Naive thymus-derived CD4-positive, alpha-beta T cell (primary cell): ENCODE measurements around the gene LGALS9B. TPM values are rescaled to one million over a fixed set of nuclear protein-coding genes. Genes with fewer than 3 reads are reported as not detected.
"Not testable (repeated sequence)": the region's sequence is repeated elsewhere in the genome, so short reads cannot be mapped to it uniquely, and the experiment has no call there.

Experiments
- ATAC-seq: fragments of 150-1000 bp; cut with Tn5 transposase; 2 replicates; pipeline ENCODE4 v1.10.0; 2021; ENCODE audit warnings: mild to moderate bottlenecking, moderate library complexity
- CTCF ChIA-PET: fragments of 350-600 bp; sonication (Branson Sonifier 250); formaldehyde crosslinking; loops from one replicate; lab custom pipeline; 2021; ENCODE audit warnings: antibody characterized with exemption; lab: Charles Lee
- POLR2A ChIA-PET: fragments of 350-600 bp; sonication (Branson Sonifier 250); formaldehyde crosslinking; loops from one replicate; lab custom pipeline; 2021; ENCODE audit warnings: antibody characterized with exemption, inconsistent platforms; lab: Charles Lee
- DNase-seq, 9 donors: peaks; one replicate each; pipeline versions ENCODE4 v3.0.0 to v3.0.0-alpha.2; 2020 to 2022; ENCODE audit warnings: mixed read lengths in 1 of 9
- H3K27ac ChIP-seq: one replicate; pipeline ENCODE4 v1.7.0; 2013; ENCODE audit warnings: mild to moderate bottlenecking, low read depth, low read length, moderate library complexity
- H3K27me3 ChIP-seq, 2 donors: one replicate each; pipeline ENCODE4 v1.7.0; 2013; ENCODE audit warnings: low read length in 2 of 2, mild to moderate bottlenecking in 2 of 2, moderate library complexity in 2 of 2; ENCODE audit not compliant: control insufficient read depth in 2 of 2, insufficient read depth in 2 of 2
- H3K36me3 ChIP-seq, 3 experiments: 1 replicate in 2 of 3; 2 replicates in 1 of 3; pipeline ENCODE4 v1.7.0; 2013; ENCODE audit warnings: low read length in 3 of 3, mild to moderate bottlenecking in 3 of 3, moderate library complexity in 1 of 3; ENCODE audit not compliant: insufficient read depth in 3 of 3, control insufficient read depth in 2 of 3
- H3K4me1 ChIP-seq, 2 donors: one replicate each; pipeline ENCODE4 v1.7.0; 2013; ENCODE audit warnings: low read length in 2 of 2, mild to moderate bottlenecking in 2 of 2, moderate library complexity in 1 of 2; ENCODE audit not compliant: control insufficient read depth in 2 of 2, insufficient read depth in 2 of 2
- H3K4me3 ChIP-seq: 2 replicates; pipeline ENCODE4 v1.7.0; 2013; ENCODE audit warnings: mild to moderate bottlenecking, low read length
- H3K9me3 ChIP-seq, 3 experiments: 1 replicate in 2 of 3; 2 replicates in 1 of 3; pipeline ENCODE4 v1.7.0; 2013; ENCODE audit warnings: low read length in 3 of 3; ENCODE audit not compliant: control insufficient read depth in 2 of 3
- H3K27ac Mint-ChIP-seq, 9 donors: one replicate each; pipeline ENCODE4 v1.8.0; 2020 to 2022; ENCODE audit warnings: mixed read lengths in 9 of 9, mild to moderate bottlenecking in 8 of 9, moderate library complexity in 5 of 9, inconsistent platforms in 2 of 9
- H3K27me3 Mint-ChIP-seq, 5 donors: one replicate each; pipeline ENCODE4 v1.8.0; 2021 to 2022; ENCODE audit warnings: mixed read lengths in 5 of 5, mild to moderate bottlenecking in 1 of 5
- H3K36me3 Mint-ChIP-seq, 5 donors: one replicate each; pipeline ENCODE4 v1.8.0; 2020 to 2022; ENCODE audit warnings: mixed read lengths in 5 of 5, mild to moderate bottlenecking in 3 of 5, inconsistent platforms in 1 of 5
- H3K4me1 Mint-ChIP-seq, 7 donors: one replicate each; pipeline ENCODE4 v1.8.0; 2020 to 2022; ENCODE audit warnings: mixed read lengths in 7 of 7, mild to moderate bottlenecking in 3 of 7, inconsistent platforms in 1 of 7
- H3K4me3 Mint-ChIP-seq, 10 donors: one replicate each; pipeline ENCODE4 v1.8.0; 2020 to 2022; ENCODE audit warnings: mild to moderate bottlenecking in 10 of 10, mixed read lengths in 10 of 10, moderate library complexity in 6 of 10, inconsistent platforms in 2 of 10
- H3K9me3 Mint-ChIP-seq, 11 donors: one replicate each; pipeline ENCODE4 v1.8.0; 2020 to 2022; ENCODE audit warnings: mixed read lengths in 11 of 11, mild to moderate bottlenecking in 4 of 11, inconsistent platforms in 1 of 11, moderate library complexity in 1 of 11
- intact Hi-C, 2 donors: fragments of 100-400 bp; cut with micrococcal nuclease; formaldehyde crosslinking; loops; one replicate each; pipeline ENCODE4 v1.15.1; 2023
- polyA plus RNA-seq, 2 donors: library from polyadenylated mRNA; unstranded; fragments of 300-500 nt; fragmentation: Illumina TruSeq; gene quantifications; one replicate each; pipeline ENCODE4 v1.2.3, GENCODE V29; 2021
- total RNA-seq, 6 experiments: library from RNA in 5 of 6; stranded (reverse) in 5 of 6; gene quantifications; 1 replicate in 5 of 6; 2 replicates in 1 of 6; pipeline ENCODE4 v1.2.3 and lab custom pipeline; 2021 to 2026

Gene LGALS9B
- total and polyA plus RNA-seq, 7 experiments from 2014 or later: 0.24 to 0.83 TPM; not detected in 5

DNA sequence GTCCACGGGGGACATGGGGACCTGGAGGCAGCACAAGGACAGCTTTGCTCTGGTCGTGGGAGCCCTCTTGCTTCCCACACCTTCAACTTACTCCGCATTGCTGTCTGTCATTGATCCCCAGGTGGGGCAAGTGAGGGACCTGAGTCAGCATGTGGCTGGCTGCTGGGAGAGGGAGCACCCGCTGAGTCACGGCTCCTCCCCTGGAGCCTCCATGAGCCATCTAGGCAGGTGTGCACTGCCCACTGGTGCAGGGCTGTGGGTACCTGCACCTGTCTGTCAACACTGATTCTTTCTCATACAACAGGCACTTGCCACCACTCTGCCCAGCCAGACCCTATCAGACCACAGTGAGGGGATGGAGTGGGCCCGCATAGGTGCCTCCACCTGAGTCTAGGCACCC is 24.8 kb upstream of the LGALS9B start:
- H3K27me3 Mint-ChIP-seq, H3K27ac ChIP-seq, H3K36me3 ChIP-seq, H3K4me1 Mint-ChIP-seq, CTCF ChIA-PET, intact Hi-C loops, H3K27ac Mint-ChIP-seq, DNase-seq, H3K4me1 ChIP-seq, H3K27me3 ChIP-seq, H3K4me3 ChIP-seq, H3K9me3 Mint-ChIP-seq, H3K36me3 Mint-ChIP-seq, POLR2A ChIA-PET, H3K4me3 Mint-ChIP-seq, ATAC-seq, H3K9me3 ChIP-seq: not testable (repeated sequence)

- not testable (repeated sequence) for ATAC-seq
Measured at GRCh38 chr17:20484930-20485329, 17.6 kb upstream of the LGALS9B start.

GRCh38 chr17:20479889-20480591 is 12.7 kb upstream of the LGALS9B start:
- DNase-seq, H3K4me3 ChIP-seq, H3K27ac Mint-ChIP-seq, H3K36me3 Mint-ChIP-seq, H3K4me3 Mint-ChIP-seq, H3K9me3 Mint-ChIP-seq, H3K27ac ChIP-seq, H3K36me3 ChIP-seq, ATAC-seq, H3K4me1 ChIP-seq, intact Hi-C loops, POLR2A ChIA-PET, H3K27me3 ChIP-seq, H3K9me3 ChIP-seq, CTCF ChIA-PET, H3K4me1 Mint-ChIP-seq, H3K27me3 Mint-ChIP-seq: not testable (repeated sequence)

More at GRCh38 chr17:20484930-20485329, 17.6 kb upstream of the LGALS9B start:
- H3K9me3 Mint-ChIP-seq, intact Hi-C loops, CTCF ChIA-PET, H3K27me3 ChIP-seq, POLR2A ChIA-PET, H3K36me3 Mint-ChIP-seq, H3K4me1 ChIP-seq, H3K4me1 Mint-ChIP-seq, DNase-seq, H3K27ac Mint-ChIP-seq, H3K4me3 ChIP-seq, H3K36me3 ChIP-seq, H3K27ac ChIP-seq, H3K27me3 Mint-ChIP-seq, H3K9me3 ChIP-seq, H3K4me3 Mint-ChIP-seq: not testable (repeated sequence)

GRCh38 chr17:20477398-20478071 is 10.2 kb upstream of the LGALS9B start:
- CTCF ChIA-PET, H3K27me3 ChIP-seq, POLR2A ChIA-PET: not testable (repeated sequence)

GRCh38 chr17:20475137-20475831 is 7.9 kb upstream of the LGALS9B start:
- H3K4me1 ChIP-seq, H3K36me3 ChIP-seq, intact Hi-C loops, ATAC-seq, POLR2A ChIA-PET, H3K36me3 Mint-ChIP-seq, H3K9me3 Mint-ChIP-seq, H3K27me3 ChIP-seq, H3K9me3 ChIP-seq, H3K4me3 Mint-ChIP-seq, H3K4me3 ChIP-seq, H3K4me1 Mint-ChIP-seq, H3K27ac ChIP-seq, H3K27ac Mint-ChIP-seq, H3K27me3 Mint-ChIP-seq, DNase-seq, CTCF ChIA-PET: not testable (repeated sequence)

More at GRCh38 chr17:20477398-20478071, 10.2 kb upstream of the LGALS9B start:
- H3K9me3 ChIP-seq, DNase-seq, H3K36me3 Mint-ChIP-seq, H3K27ac Mint-ChIP-seq, H3K4me1 Mint-ChIP-seq, H3K4me3 Mint-ChIP-seq, H3K4me3 ChIP-seq, H3K9me3 Mint-ChIP-seq, H3K27me3 Mint-ChIP-seq, H3K27ac ChIP-seq, H3K4me1 ChIP-seq, H3K36me3 ChIP-seq, ATAC-seq, intact Hi-C loops: not testable (repeated sequence)

DNA sequence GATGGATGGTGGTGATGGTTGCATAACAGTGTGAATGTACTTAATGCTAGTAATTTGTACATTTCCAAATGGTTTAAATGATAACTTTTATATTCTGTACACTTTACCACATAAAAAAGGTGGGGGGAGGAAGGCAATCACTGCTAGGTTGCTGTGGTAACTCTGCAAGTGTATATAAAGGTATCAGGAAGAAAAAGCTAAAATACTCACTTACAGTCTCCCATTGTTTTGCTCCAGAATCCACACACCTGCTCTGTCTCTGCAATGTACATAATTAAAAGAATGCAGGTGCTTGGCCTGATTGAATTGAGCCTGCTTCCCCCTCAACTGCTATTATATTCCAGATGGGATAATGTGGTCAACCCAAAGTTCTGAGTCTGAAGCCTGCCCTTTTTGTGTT is 6.7 kb upstream of the LGALS9B start:
- H3K4me1 Mint-ChIP-seq, ATAC-seq, H3K4me3 Mint-ChIP-seq, POLR2A ChIA-PET, H3K27me3 Mint-ChIP-seq, H3K27ac ChIP-seq, H3K9me3 ChIP-seq, CTCF ChIA-PET, H3K4me3 ChIP-seq, H3K27ac Mint-ChIP-seq, intact Hi-C loops, H3K36me3 Mint-ChIP-seq, H3K4me1 ChIP-seq, H3K36me3 ChIP-seq, H3K27me3 ChIP-seq, DNase-seq, H3K9me3 Mint-ChIP-seq: not testable (repeated sequence)
